HCT116 (cell line): ENCODE measurements around the gene MBLAC1. TPM values are rescaled to one million over a fixed set of nuclear protein-coding genes. Genes with fewer than 3 reads are reported as not detected.
A peak's percentile ranks its signal among the peaks of the same experiment; 100 is the strongest.

ENCODE experiments used
- ATAC-seq: fragments of 200-7000 bp; cut with Tn5 transposase; 2 replicates; pipeline ENCODE4 v1.9.1; 2020; ENCODE audit warnings: mild to moderate bottlenecking, moderate library complexity
- BruUV-seq: library from RNA; stranded (reverse); fragments of 400-500 nt; replicated peaks from 2 replicates; lab custom pipeline; 2021; lab: Mats Ljungman, UMichigan
- CTCF ChIA-PET: fragments of 300-600 bp; sonication (Branson Sonifier 250); formaldehyde crosslinking; loops from one replicate; lab custom pipeline; 2021; ENCODE audit warnings: antibody characterized with exemption; lab: Charles Lee
- POLR2A ChIA-PET: fragments of 300-600, 350-600 bp; sonication (Branson Sonifier 250); formaldehyde crosslinking; loops from one replicate; lab custom pipeline; 2021; ENCODE audit warnings: antibody characterized with exemption; lab: Charles Lee
- RAD21 ChIA-PET, 2 experiments: fragments of 300-600 bp; sonication (Branson Sonifier 250); formaldehyde crosslinking; loops; one replicate each; lab custom pipeline; 2023; ENCODE audit warnings: low total read pairs in 2 of 2; ENCODE audit not compliant: uncharacterized antibody in 2 of 2, unreplicated experiment in 2 of 2, low non-redundant PET in 1 of 2; lab: Charles Lee
- DNase-seq: peaks from one replicate; pipeline ENCODE4 v3.0.0-alpha.2; 2010; ENCODE audit warnings: low read depth, low spot score
- H2AFZ ChIP-seq: fragments of 200-600 bp; shearing (Covaris generic), sonication (generic); 2 replicates; pipeline ENCODE4 v1.6.1; 2017; ENCODE audit warnings: low read depth, mixed run types, mixed read lengths, antibody characterized with exemption, low read length; ENCODE audit not compliant: poor library complexity, severe bottlenecking
- H3K27ac ChIP-seq: 2 replicates; pipeline ENCODE4 v1.5.1; 2012; ENCODE audit warnings: low read depth, low read length
- H3K27me3 ChIP-seq: fragments of 200-600 bp; sonication (generic); 2 replicates; pipeline ENCODE4 v1.6.1; 2016; ENCODE audit warnings: mixed run types, low read length, mixed read lengths; ENCODE audit not compliant: insufficient read depth
- H3K36me3 ChIP-seq, 2 experiments: fragments of 200-500 bp in 1 of 2; fragments of 200-600 bp in 1 of 2; sonication (Bioruptor generic) in 1 of 2; sonication (generic) in 1 of 2; 2 replicates each; pipeline versions ENCODE4 v1.5.1 to v1.6.1; 2014 to 2016; ENCODE audit warnings: low read length in 2 of 2, inconsistent platforms in 1 of 2, mixed read lengths in 1 of 2, mixed run types in 1 of 2; ENCODE audit not compliant: insufficient read depth in 2 of 2, control insufficient read depth in 1 of 2
- H3K4me1 ChIP-seq, 2 experiments: fragments of 200-600 bp in 1 of 2; sonication (generic) in 1 of 2; 2 replicates each; pipeline versions ENCODE4 v1.5.1 to v1.6.1; 2012 to 2017; ENCODE audit warnings: low read length in 2 of 2, inconsistent platforms in 1 of 2, mild to moderate bottlenecking in 1 of 2, mixed read lengths in 1 of 2, mixed run types in 1 of 2, moderate library complexity in 1 of 2; ENCODE audit not compliant: insufficient read depth in 2 of 2, control insufficient read depth in 1 of 2
- H3K4me2 ChIP-seq: fragments of 200-600 bp; sonication (generic); 2 replicates; pipeline ENCODE4 v1.6.1; 2017; ENCODE audit warnings: mixed run types, low read length, mixed read lengths
- H3K4me3 ChIP-seq, 2 experiments: fragments of 200-600 bp in 1 of 2; sonication (generic) in 1 of 2; replicated peaks in 1 of 2; 2 replicates each; pipeline ENCODE4 v1.5.1; 2011 to 2016; ENCODE audit warnings: low read length in 2 of 2, control low read depth in 1 of 2, low read depth in 1 of 2, mild to moderate bottlenecking in 1 of 2, mixed read lengths in 1 of 2, mixed run types in 1 of 2
- H3K79me2 ChIP-seq: fragments of 200-600 bp; sonication (generic); 2 replicates; pipeline ENCODE4 v1.6.1; 2017; ENCODE audit warnings: mild to moderate bottlenecking, mixed run types, low read length, moderate library complexity, mixed read lengths; ENCODE audit not compliant: insufficient read depth
- H3K9ac ChIP-seq: fragments of 200-600 bp; sonication (generic); 2 replicates; pipeline ENCODE4 v1.6.1; 2016; ENCODE audit warnings: low read length, mixed read lengths
- H3K9me2 ChIP-seq: fragments of 200-600 bp; sonication (generic), shearing (Covaris generic); 2 replicates; pipeline ENCODE4 v1.6.1; 2017; ENCODE audit warnings: mixed run types, mild to moderate bottlenecking, moderate library complexity; ENCODE audit not compliant: insufficient read depth
- H3K9me3 ChIP-seq, 2 experiments: fragments of 200-500 bp in 1 of 2; fragments of 200-600 bp in 1 of 2; sonication (Bioruptor generic) in 1 of 2; sonication (generic) in 1 of 2; 2 replicates each; pipeline ENCODE4 v1.6.1; 2014 to 2017; ENCODE audit warnings: low read length in 2 of 2, mixed read lengths in 2 of 2, inconsistent platforms in 1 of 2, low read depth in 1 of 2, mild to moderate bottlenecking in 1 of 2, mixed run types in 1 of 2, moderate library complexity in 1 of 2; ENCODE audit not compliant: control insufficient read depth in 1 of 2, insufficient read depth in 1 of 2
- H4K20me1 ChIP-seq: fragments of 200-600 bp; sonication (generic), shearing (Covaris generic); 2 replicates; pipeline ENCODE4 v1.6.1; 2017; ENCODE audit warnings: mixed run types, mild to moderate bottlenecking, moderate library complexity; ENCODE audit not compliant: insufficient read depth
- CTCF ChIP-seq, 3 experiments: fragments of 200-600 bp in 1 of 3; sonication (generic) in 1 of 3; IDR thresholded peaks in 2 of 3; conservative IDR thresholded peaks in 1 of 3; 2 replicates each; pipeline ENCODE4 v1.5.1; 2012 to 2017; ENCODE audit warnings: low read depth in 2 of 3, low read length in 2 of 3, antibody characterized with exemption in 1 of 3, borderline replicate concordance in 1 of 3, control low read depth in 1 of 3, mild to moderate bottlenecking in 1 of 3, mixed read lengths in 1 of 3, mixed run types in 1 of 3, moderate library complexity in 1 of 3; ENCODE audit not compliant: insufficient read depth in 1 of 3
- YY1 ChIP-seq: IDR thresholded peaks from 2 replicates; pipeline ENCODE4 v1.6.1; 2011; ENCODE audit warnings: low read length, low read depth, moderate library complexity, mild to moderate bottlenecking; ENCODE audit not compliant: insufficient replicate concordance; ENCODE audit errors: extremely low read depth
- intact Hi-C: fragments of 100-400 bp; cut with micrococcal nuclease; formaldehyde crosslinking; loops from 2 replicates; pipeline ENCODE4 v1.10.0; 2022
- total RNA-seq: library from RNA; stranded (reverse); gene quantifications from one replicate; pipeline ENCODE4 v1.2.1, GENCODE V29; 2021; ENCODE audit not compliant: unreplicated experiment

MBLAC1 gene
- total RNA-seq, 1 experiment from 2014 or later = 2.0 TPM

GRCh38 chr7:100130608-100131453 is 4.1 kb downstream of the MBLAC1 start:
- peak; percentile 46 for ATAC-seq
- Histone ChIP-seq H4K20me1 (no peaks in the 10 kb centered on the region), H2AFZ (peak overlapping the region; percentile 13), H3K4me2 (peak overlapping the region; percentile 84), H3K4me3 (peak overlapping the region; percentile 17 to 22; a peak in 3 of 4 replicates), H3K9me2 (no peaks in the 10 kb centered on the region), H3K9me3 (no peaks in the 10 kb centered on the region), H3K4me1 (peaks cover 29 to 39% of the 10 kb centered on the region in 2 experiments), H3K27ac (peak overlapping the region; percentile 10), H3K79me2 (peaks cover 9% of the 10 kb centered on the region; the same call in 1 of the 2 replicates), H3K27me3 (no peaks in the 10 kb centered on the region), H3K9ac (peak overlapping the region; percentile 43), H3K36me3 (no peaks in the 10 kb centered on the region)
- TF ChIP-seq CTCF (IDR thresholded peaks at IDR 0.05 in 2 of 3, conservative IDR thresholded peaks at IDR 0.05 in 1 of 3; ENCODE audit: borderline replicate concordance in 1 of 3, insufficient read depth in 1 of 3, low read depth in 2 of 3, low read length in 2 of 3) (peak in 2 of 3 experiments; percentile 67 to 75; a peak in 4 of 6 replicates), YY1 (no peak)
- ChIA-PET RAD21 (interaction anchor here (0.7 kb wide), 2 partner anchors 30 to 77 kb away, joined by 3 to 4 read pairs; partner anchors contain the start of gene MCM7 (in 1 of the 2)), CTCF (interaction anchor here (0.6 to 3.7 kb wide), 10 partner anchors 9 to 277 kb away, joined by 3 to 47 read pairs (median 4); partner anchors contain the start of genes AP4M1, LAMTOR4 and MCM7), POLR2A (no interaction called here)
- no TSS peak for BruUV-seq
- DNase-seq = no peak
- intact Hi-C loops = loop anchor here (1.0 to 5.0 kb wide), 2 partner anchors 137 to 211 kb away; no protein-coding TSS in a partner anchor
